Choroid plexus epithelial cell (primary cell): ENCODE results near the gene GNB5.

Experiments
- DNase-seq: peaks from one replicate; pipeline ENCODE4 v3.0.0-alpha.2; 2010; ENCODE audit warnings: low read depth
- H3K4me3 ChIP-seq: 2 replicates; pipeline ENCODE4 v1.5.1; 2011; ENCODE audit warnings: low read depth, mild to moderate bottlenecking, control low read depth, low read length, moderate library complexity
- CTCF ChIP-seq: conservative IDR thresholded peaks from 2 replicates; pipeline ENCODE4 v1.5.1; 2011; ENCODE audit warnings: low read depth, mild to moderate bottlenecking, control low read depth, inconsistent platforms, low read length, moderate library complexity

Gene GNB5

DNA sequence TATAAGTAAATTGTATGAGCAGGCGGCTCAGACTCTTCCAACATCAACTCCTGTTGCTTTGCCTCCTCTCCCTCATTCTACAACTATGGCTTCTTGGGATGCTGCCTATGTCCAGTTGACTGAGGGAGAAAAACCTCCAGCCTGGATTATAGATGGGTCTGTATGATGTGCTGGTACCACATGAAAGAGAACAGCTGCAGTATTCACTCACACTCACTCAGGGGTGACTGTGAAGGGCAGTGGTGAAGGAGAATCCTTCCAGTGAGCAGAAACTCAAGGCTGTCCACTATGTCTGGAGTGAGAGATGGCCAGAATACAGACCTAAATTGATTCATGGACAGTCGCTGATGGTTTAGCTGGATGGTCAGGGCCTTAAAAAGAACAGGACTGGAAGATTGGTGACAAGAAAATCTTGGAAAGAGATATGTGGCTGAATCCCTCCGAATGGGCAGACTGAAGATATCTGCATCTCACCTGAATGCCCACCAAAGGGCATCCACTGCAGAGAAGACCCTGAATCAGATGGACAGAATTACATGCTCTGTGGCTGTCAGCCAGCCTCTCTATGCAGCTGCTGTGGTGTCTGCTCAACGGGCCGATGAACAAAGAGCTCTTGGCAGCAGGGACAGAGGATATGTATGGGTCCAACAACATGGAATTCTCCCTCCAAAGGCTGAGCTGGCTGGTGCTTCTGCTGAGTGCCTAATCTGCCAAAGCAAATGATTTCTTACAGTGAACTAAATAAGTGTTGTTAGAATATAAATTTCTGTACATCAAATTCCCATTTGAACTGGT, 76.7 kb downstream of the GNB5 start:
- DNase-seq = no peak
- TF ChIP-seq CTCF = no peak
- no peak overlapping the region for H3K4me3 ChIP-seq

DNA sequence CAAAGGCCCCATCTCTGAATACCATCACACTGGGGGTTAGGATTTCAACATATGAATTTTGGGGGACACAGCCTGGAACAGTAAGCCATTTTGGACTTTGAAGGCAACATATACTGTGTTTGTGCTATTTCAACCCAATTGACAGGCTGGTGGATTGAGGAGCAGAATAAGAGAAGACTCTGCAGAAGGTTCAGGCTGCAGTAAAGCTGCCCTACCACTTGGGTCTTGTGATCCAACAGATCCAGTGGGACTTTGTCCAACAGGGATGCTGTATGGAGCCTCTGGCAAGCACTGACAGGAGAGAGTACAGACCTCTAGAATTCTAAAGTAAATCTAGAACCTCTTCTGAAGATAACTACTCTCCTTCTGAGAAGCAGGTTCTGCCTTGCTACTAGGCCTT, 77.5 kb downstream of the GNB5 start:
- DNase-seq = no peak
- no peak for TF ChIP-seq CTCF
- no peak overlapping the region for H3K4me3 ChIP-seq

DNA sequence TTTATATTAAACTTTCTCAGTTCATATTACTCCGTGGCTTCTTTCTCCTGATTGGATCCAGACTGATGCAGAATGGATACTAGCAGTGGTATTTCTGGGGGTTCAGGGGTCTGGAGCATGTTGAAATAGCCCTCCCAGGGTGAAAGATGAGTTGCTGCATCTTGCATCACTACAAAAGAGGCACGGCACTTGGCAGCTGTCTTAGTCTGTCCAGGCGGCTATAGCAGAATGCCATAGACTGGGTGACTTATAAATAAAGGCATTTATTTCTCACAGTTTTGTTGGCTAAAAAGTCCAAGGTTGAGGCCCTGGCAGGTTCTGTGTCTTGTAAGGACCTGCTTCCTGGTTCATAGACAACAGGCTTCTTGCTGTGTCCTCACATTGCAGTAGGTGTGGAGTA, 78.0 kb downstream of the GNB5 start:
- peak; percentile 57 for DNase-seq
- TF ChIP-seq CTCF = no peak
- H3K4me3 ChIP-seq = no peak overlapping the region

- peak; percentile 18 for TF ChIP-seq CTCF
- no peak for DNase-seq
- peak overlapping the region; percentile 58 for H3K4me3 ChIP-seq
Measured at GRCh38 chr15:52112203-52112750, 78.9 kb downstream of the GNB5 start.

GRCh38 chr15:52111517-52112202, 79.5 kb downstream of the GNB5 start:
- TF ChIP-seq CTCF = no peak
- H3K4me3 ChIP-seq = peak overlapping the region; percentile 58
- DNase-seq = no peak

DNA sequence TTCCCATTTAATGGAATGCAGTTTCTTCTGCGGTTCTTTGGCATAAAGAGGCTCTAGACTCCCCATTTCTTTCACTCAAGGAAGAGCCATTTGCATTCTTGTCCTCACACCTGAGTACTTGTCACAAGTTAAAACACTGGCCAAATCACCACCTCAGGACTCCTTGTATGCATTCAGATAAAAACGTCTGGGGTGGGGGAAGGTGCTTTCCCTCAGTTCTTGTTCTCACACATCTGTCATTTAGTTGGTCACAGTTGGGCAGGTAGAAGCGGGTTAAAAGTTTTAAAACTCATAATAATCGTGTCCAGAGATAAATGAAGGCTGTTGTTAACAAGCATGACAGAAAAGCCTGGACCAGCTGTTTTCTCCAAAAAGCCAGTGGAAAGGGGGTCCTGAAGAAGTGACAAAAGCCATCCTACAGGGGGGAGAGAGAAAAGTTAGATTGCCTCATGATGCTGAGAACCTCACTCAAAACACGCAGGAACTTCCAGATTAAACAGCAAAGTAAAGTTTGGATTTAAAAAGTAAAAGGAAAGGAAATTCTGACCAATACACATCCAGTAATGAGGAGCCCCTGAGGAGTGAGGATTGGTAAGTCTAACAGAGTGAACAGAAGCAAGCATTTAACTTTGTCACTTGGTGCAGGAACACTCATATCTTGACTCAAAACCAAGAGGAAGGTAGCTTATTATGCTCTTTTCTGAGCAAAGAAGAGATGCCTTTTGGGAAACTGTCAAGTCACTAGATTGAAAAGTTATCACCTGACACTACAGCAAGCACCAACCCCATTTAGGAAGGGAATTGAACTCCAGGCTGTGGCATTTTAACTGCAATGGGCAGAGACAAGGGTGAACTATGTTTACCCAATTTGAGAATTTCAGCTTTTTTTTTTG, 81.4 kb downstream of the GNB5 start:
- TF ChIP-seq CTCF = no peak
- no peak overlapping the region for H3K4me3 ChIP-seq
- no peak for DNase-seq
